ENCODE data around the gene KLHL20. TPM values are rescaled to one million over a fixed set of nuclear protein-coding genes. Genes with fewer than 3 reads are reported as not detected.
"Not testable (repeated sequence)": the region's sequence is repeated elsewhere in the genome, so short reads cannot be mapped to it uniquely, and the experiment has no call there.

KLHL20 gene
- total RNA-seq, 1 experiment from 2014 or later, result 11.4 TPM

DNA sequence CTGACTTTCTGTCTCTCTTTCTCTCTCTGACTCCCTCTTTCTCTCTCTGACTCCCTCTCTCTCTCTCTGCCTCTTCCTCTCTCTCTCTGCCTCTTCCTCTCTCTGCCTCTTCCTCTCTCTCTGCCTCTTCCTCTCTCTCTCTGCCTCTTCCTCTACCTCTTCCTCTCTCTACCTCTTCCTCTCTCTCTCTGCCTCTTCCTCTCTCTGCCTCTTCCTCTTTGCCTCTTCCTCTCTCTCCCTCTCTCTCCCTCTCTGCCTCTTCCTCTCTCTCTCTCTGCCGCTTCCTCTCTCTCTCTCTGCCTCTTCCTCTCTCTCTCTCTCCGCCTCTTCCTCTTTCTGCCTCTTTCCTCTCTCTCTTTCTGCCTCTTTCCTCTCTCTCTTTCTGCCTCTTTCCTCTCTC is 26.5 kb upstream of the KLHL20 start:
- Histone ChIP-seq H3K27me3 (ENCODE audit: control insufficient read depth, insufficient read depth, low read length) (no peaks in the 10 kb centered on the region), H3K4me3 (ENCODE audit: low read depth in 2 of 2, low read length in 2 of 2) (no peak overlapping the region), H3K9me3 (ENCODE audit: control insufficient read depth, insufficient read depth, low read depth, low read length) (no peaks in the 10 kb centered on the region), H3K36me3 (ENCODE audit: control insufficient read depth, insufficient read depth, low read length) (no peaks in the 10 kb centered on the region), H3K4me1 (ENCODE audit: control insufficient read depth, insufficient read depth, low read length) (no peaks in the 10 kb centered on the region), H3K27ac (ENCODE audit: low read length) (no peak overlapping the region)
- TF ChIP-seq TCF7L2 (IDR thresholded peaks at IDR 0.05; ENCODE audit: low read depth, low read length), result no peak
- TF ChIP-seq, protein P1, sequence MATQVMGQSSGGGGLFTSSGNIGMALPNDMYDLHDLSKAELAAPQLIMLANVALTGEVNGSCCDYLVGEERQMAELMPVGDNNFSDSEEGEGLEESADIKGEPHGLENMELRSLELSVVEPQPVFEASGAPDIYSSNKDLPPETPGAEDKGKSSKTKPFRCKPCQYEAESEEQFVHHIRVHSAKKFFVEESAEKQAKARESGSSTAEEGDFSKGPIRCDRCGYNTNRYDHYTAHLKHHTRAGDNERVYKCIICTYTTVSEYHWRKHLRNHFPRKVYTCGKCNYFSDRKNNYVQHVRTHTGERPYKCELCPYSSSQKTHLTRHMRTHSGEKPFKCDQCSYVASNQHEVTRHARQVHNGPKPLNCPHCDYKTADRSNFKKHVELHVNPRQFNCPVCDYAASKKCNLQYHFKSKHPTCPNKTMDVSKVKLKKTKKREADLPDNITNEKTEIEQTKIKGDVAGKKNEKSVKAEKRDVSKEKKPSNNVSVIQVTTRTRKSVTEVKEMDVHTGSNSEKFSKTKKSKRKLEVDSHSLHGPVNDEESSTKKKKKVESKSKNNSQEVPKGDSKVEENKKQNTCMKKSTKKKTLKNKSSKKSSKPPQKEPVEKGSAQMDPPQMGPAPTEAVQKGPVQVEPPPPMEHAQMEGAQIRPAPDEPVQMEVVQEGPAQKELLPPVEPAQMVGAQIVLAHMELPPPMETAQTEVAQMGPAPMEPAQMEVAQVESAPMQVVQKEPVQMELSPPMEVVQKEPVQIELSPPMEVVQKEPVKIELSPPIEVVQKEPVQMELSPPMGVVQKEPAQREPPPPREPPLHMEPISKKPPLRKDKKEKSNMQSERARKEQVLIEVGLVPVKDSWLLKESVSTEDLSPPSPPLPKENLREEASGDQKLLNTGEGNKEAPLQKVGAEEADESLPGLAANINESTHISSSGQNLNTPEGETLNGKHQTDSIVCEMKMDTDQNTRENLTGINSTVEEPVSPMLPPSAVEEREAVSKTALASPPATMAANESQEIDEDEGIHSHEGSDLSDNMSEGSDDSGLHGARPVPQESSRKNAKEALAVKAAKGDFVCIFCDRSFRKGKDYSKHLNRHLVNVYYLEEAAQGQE (IDR thresholded peaks at IDR 0.05; ENCODE audit: insufficient read depth in 1 of 2, low read depth in 2 of 2, low read length in 1 of 2), result no peak
- TF ChIP-seq, protein P2, sequence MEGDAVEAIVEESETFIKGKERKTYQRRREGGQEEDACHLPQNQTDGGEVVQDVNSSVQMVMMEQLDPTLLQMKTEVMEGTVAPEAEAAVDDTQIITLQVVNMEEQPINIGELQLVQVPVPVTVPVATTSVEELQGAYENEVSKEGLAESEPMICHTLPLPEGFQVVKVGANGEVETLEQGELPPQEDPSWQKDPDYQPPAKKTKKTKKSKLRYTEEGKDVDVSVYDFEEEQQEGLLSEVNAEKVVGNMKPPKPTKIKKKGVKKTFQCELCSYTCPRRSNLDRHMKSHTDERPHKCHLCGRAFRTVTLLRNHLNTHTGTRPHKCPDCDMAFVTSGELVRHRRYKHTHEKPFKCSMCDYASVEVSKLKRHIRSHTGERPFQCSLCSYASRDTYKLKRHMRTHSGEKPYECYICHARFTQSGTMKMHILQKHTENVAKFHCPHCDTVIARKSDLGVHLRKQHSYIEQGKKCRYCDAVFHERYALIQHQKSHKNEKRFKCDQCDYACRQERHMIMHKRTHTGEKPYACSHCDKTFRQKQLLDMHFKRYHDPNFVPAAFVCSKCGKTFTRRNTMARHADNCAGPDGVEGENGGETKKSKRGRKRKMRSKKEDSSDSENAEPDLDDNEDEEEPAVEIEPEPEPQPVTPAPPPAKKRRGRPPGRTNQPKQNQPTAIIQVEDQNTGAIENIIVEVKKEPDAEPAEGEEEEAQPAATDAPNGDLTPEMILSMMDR (IDR thresholded peaks at IDR 0.05), result no peak
- no peak for TF ChIP-seq SIN3A (IDR thresholded peaks at IDR 0.05; ENCODE audit: borderline replicate concordance, insufficient read depth, low read depth, low read length)
- no peak for TF ChIP-seq POLR2AphosphoS5 (IDR thresholded peaks at IDR 0.05; ENCODE audit: low read depth, low read length)
- in situ Hi-C loops (cut with HindIII; ENCODE audit: low pct_unique_long_range_greater_than_20kb, low sequenced_read_pairs) (no loop called here), intact Hi-C loops (cut with micrococcal nuclease; ENCODE audit: unreplicated experiment) (no loop called here)
- POLR2A ChIA-PET, result no interaction called here
- BruUV-seq (replicated peaks), result no TSS peak
- DNase-seq (ENCODE audit: low read depth, low spot score) (no peak), ATAC-seq (no peak)
- CTCF ChIA-PET, result no interaction called here

DNA sequence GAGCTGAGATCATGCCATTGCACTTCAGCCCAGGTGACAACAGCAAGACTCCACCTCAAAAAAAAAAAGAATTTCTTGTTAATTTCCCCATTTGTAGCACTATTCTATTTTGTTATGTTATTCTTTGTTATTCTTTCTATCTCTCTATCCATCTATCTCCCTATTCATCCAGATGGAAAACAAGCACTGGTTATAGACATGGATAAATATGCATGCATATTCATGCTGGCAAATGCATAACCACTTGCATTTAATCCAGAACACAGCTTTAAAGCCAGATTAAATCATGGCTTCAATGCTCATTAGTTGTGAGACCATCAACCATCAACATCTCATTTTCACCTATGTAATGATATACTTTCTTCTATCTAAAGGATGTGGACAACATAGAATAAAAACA is 21.5 kb upstream of the KLHL20 start:
- in situ Hi-C loops (cut with HindIII; ENCODE audit: low pct_unique_long_range_greater_than_20kb, low sequenced_read_pairs), result no loop called here

DNA sequence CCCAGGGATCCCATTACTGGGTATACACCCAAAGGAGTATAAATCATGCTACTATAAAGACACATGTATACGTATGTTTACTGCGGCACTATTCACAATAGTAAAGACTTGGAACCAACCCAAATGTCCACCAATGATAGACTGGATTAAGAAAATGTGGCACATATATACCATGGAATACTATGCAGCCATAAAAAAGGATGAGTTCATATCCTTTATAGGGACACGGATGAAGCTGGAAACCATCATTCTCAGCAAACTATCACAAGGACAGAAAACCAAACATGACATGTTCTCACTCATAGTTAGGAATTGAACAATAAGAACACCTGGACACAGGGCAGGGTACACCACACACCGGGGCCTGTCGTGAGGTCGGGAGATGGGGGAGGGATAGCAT is 13.5 kb upstream of the KLHL20 start:
- DNase-seq (ENCODE audit: low read depth, low spot score); CTCF ChIA-PET; H3K36me3 ChIP-seq (ENCODE audit: control insufficient read depth, insufficient read depth, low read length); ATAC-seq; in situ Hi-C loops (cut with HindIII; ENCODE audit: low pct_unique_long_range_greater_than_20kb, low sequenced_read_pairs); intact Hi-C loops (cut with micrococcal nuclease; ENCODE audit: unreplicated experiment); H3K9me3 ChIP-seq (ENCODE audit: control insufficient read depth, insufficient read depth, low read depth, low read length); H3K4me1 ChIP-seq (ENCODE audit: control insufficient read depth, insufficient read depth, low read length); H3K4me3 ChIP-seq (ENCODE audit: low read depth in 2 of 2, low read length in 2 of 2); POLR2A ChIA-PET; H3K27ac ChIP-seq (ENCODE audit: low read length); BruUV-seq (replicated peaks); H3K27me3 ChIP-seq (ENCODE audit: control insufficient read depth, insufficient read depth, low read length): not testable (repeated sequence)

More for the DNA sequence above, 21.5 kb upstream of the KLHL20 start:
- Histone ChIP-seq H3K4me1 (ENCODE audit: control insufficient read depth, insufficient read depth, low read length) (no peaks in the 10 kb centered on the region), H3K27ac (ENCODE audit: low read length) (no peak overlapping the region), H3K27me3 (ENCODE audit: control insufficient read depth, insufficient read depth, low read length) (no peaks in the 10 kb centered on the region), H3K36me3 (ENCODE audit: control insufficient read depth, insufficient read depth, low read length) (no peaks in the 10 kb centered on the region), H3K9me3 (ENCODE audit: control insufficient read depth, insufficient read depth, low read depth, low read length) (no peaks in the 10 kb centered on the region), H3K4me3 (ENCODE audit: low read depth in 2 of 2, low read length in 2 of 2) (no peak overlapping the region)
- ChIA-PET CTCF (no interaction called here), POLR2A (no interaction called here)
- intact Hi-C loops (cut with micrococcal nuclease; ENCODE audit: unreplicated experiment), result no loop called here
- DNase-seq (ENCODE audit: low read depth, low spot score), result no peak
- TF ChIP-seq POLR2AphosphoS5 (IDR thresholded peaks at IDR 0.05; ENCODE audit: low read depth, low read length) (no peak), TCF7L2 (IDR thresholded peaks at IDR 0.05; ENCODE audit: low read depth, low read length) (no peak), SIN3A (IDR thresholded peaks at IDR 0.05; ENCODE audit: borderline replicate concordance, insufficient read depth, low read depth, low read length) (no peak)
- TF ChIP-seq, protein P2 (IDR thresholded peaks at IDR 0.05), result no peak
- TF ChIP-seq, protein P1 (IDR thresholded peaks at IDR 0.05; ENCODE audit: insufficient read depth in 1 of 2, low read depth in 2 of 2, low read length in 1 of 2), result no peak
- no peak for ATAC-seq
- BruUV-seq (replicated peaks), result no TSS peak
